ENCODE results near the gene CHST6. TPM values are rescaled to one million over a fixed set of nuclear protein-coding genes. Genes with fewer than 3 reads are reported as not detected.

Gene CHST6
- total and polyA plus RNA-seq, 2 of the 8 experiments (the other 6 are each of a cell fraction or from before 2014, with no cell fraction given): 18.2 to 25.4 TPM

DNA sequence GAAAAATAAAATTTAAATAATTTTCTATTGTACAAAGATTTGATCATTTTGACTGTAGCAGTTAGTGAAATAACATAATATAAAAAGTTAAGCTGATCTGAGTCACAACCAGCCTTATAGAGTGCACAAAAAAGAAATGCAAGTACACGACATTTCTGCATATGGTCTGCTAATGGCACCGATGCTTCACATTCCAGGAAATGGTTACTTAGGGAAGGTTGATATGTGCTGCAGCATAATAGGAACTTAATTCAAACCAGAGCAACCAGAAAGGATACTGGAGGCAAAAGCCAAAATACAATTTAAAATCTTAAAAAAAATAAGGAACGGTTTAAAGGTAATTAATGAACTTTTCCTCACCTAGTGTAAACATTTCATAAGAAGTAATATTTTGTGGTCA lies 51.9 kb downstream of the CHST6 start:
- Histone ChIP-seq H3K14ac (ENCODE audit: insufficient read length) (no peak overlapping the region), H2BK12ac (ENCODE audit: low read depth, low read length) (no peak overlapping the region), H4K20me1 (replicated peaks in 1 of 2; ENCODE audit: control insufficient read depth in 1 of 2, insufficient read depth in 2 of 2, low read length in 2 of 2) (no peaks in the 10 kb centered on the region), H3K79me2 (ENCODE audit: control insufficient read depth in 1 of 2, insufficient read depth in 2 of 2, low read length in 2 of 2) (no peaks in the 10 kb centered on the region), H4K8ac (ENCODE audit: extremely low read depth, insufficient read depth, low read length) (no peak overlapping the region), H2AK5ac (ENCODE audit: low read depth, low read length) (no peak overlapping the region), H2BK15ac (ENCODE audit: low read length) (no peak overlapping the region), H3K23me2 (ENCODE audit: low read depth, low read length) (no peaks in the 10 kb centered on the region), H4K5ac (ENCODE audit: insufficient read length, low read depth, low read length) (no peak overlapping the region), H3K23ac (ENCODE audit: insufficient read length) (no peak overlapping the region), H2BK20ac (ENCODE audit: low read length) (no peak overlapping the region), H3K18ac (ENCODE audit: extremely low read depth, low read length) (no peak overlapping the region), H3K56ac (replicated peaks; ENCODE audit: insufficient read length, low read depth, low read length) (no peak overlapping the region), H3K9ac (replicated peaks in 1 of 4; ENCODE audit: extremely low read depth in 1 of 4, low read depth in 3 of 4, low read length in 3 of 4) (no peak overlapping the region), H3K36me3 (ENCODE audit: control insufficient read depth in 2 of 4, insufficient read depth in 4 of 4, low read length in 3 of 4) (peaks cover 0 to 8% (median 0%) of the 10 kb centered on the region in 4 experiments; a peak in 3 of 8 replicates), H2BK5ac (ENCODE audit: low read depth, low read length) (no peak overlapping the region), H3K27ac (ENCODE audit: low read depth, low read length) (no peak overlapping the region), H3K4me1 (replicated peaks in 1 of 4; ENCODE audit: control insufficient read depth in 3 of 4, insufficient read depth in 4 of 4, low read length in 3 of 4) (no peaks in the 10 kb centered on the region), H3K79me1 (ENCODE audit: low read depth, low read length) (no peaks in the 10 kb centered on the region), H4K91ac (replicated peaks; ENCODE audit: insufficient read length, low read length) (no peak overlapping the region), H3K4ac (replicated peaks; ENCODE audit: insufficient read length, low read depth, low read length) (no peak overlapping the region), H2AFZ (ENCODE audit: low read length) (no peak overlapping the region), H3K4me2 (ENCODE audit: insufficient read depth in 1 of 2, low read depth in 2 of 2, low read length in 2 of 2) (no peak overlapping the region), H2BK120ac (replicated peaks; ENCODE audit: low read depth, low read length) (no peak overlapping the region), H3K27me3 (replicated peaks in 1 of 4; ENCODE audit: control insufficient read depth in 3 of 4, extremely low read depth in 1 of 4, insufficient read depth in 3 of 4, low read length in 3 of 4) (no peaks in the 10 kb centered on the region), H3K4me3 (ENCODE audit: extremely low read depth in 1 of 4, insufficient read depth in 2 of 4, low read depth in 3 of 4, low read length in 4 of 4) (no peak overlapping the region), H3K9me3 (ENCODE audit: insufficient read depth in 2 of 2, low read depth in 1 of 2, low read length in 1 of 2) (no peaks in the 10 kb centered on the region)
- ChIA-PET POLR2A (ENCODE audit: partially characterized antibody) (interaction anchor here (5.1 kb wide), 1 partner anchor 9 kb away, joined by 35 read pairs; the partner anchor contains the start of gene CFDP1), CTCF (ENCODE audit: partially characterized antibody) (interaction anchor here (1.3 kb wide), 1 partner anchor 11 kb away, joined by 5 read pairs; no protein-coding TSS in a partner anchor)
- no peak for FAIRE-seq
- no peak for DNase-seq (ENCODE audit: low read depth in 1 of 2, low spot score in 2 of 2)
- WGBS, 2 experiments (ENCODE audit: extremely low coverage in 1 of 2, insufficient coverage in 1 of 2, insufficient read length in 1 of 2, insufficient replicate concordance in 2 of 2, low coverage in 1 of 2, low lambda C conversion rate in 2 of 2, missing lambda C conversion rate in 1 of 2): 96% methylated on average over 3 of the region's 3 CpGs; no CpG with 5 or more reads in 1 of the 2 experiments
- no peak for TF ChIP-seq JUN (IDR thresholded peaks at IDR 0.05; ENCODE audit: low read depth, low read length)
- no peak for TF ChIP-seq KDM5A (IDR thresholded peaks at IDR 0.05; ENCODE audit: low read length)
- no peak for TF ChIP-seq ASH2L (IDR thresholded peaks at IDR 0.05; ENCODE audit: low read length)
- TF ChIP-seq CEBPB (IDR thresholded peaks at IDR 0.05; ENCODE audit: low read depth, low read length): no peak
- no peak for TF ChIP-seq KDM4A (IDR thresholded peaks at IDR 0.05; ENCODE audit: low read depth, low read length, severe bottlenecking)
- no peak for TF ChIP-seq TAF7 (optimal IDR thresholded peaks at IDR 0.05; ENCODE audit: borderline replicate concordance, low read depth, low read length)
- TF ChIP-seq, protein P1, sequence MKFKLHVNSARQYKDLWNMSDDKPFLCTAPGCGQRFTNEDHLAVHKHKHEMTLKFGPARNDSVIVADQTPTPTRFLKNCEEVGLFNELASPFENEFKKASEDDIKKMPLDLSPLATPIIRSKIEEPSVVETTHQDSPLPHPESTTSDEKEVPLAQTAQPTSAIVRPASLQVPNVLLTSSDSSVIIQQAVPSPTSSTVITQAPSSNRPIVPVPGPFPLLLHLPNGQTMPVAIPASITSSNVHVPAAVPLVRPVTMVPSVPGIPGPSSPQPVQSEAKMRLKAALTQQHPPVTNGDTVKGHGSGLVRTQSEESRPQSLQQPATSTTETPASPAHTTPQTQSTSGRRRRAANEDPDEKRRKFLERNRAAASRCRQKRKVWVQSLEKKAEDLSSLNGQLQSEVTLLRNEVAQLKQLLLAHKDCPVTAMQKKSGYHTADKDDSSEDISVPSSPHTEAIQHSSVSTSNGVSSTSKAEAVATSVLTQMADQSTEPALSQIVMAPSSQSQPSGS (IDR thresholded peaks at IDR 0.05; ENCODE audit: low read length): no peak
- no peak for TF ChIP-seq KDM1A (IDR thresholded peaks at IDR 0.05; ENCODE audit: borderline replicate concordance, low read length)
- no peak for TF ChIP-seq RFX5 (IDR thresholded peaks at IDR 0.05; ENCODE audit: borderline replicate concordance, low read depth, low read length)
- TF ChIP-seq EP300 (IDR thresholded peaks at IDR 0.05; ENCODE audit: borderline replicate concordance in 1 of 2, low read depth in 2 of 2, low read length in 2 of 2): no peak
- no peak for TF ChIP-seq EZH2 (IDR thresholded peaks at IDR 0.05; ENCODE audit: low read depth, low read length, severe bottlenecking)
- TF ChIP-seq GTF2F1 (IDR thresholded peaks at IDR 0.05; ENCODE audit: borderline replicate concordance, low read depth, low read length): no peak
